BLaER1 treated with 17β-estradiol and CSF1 and Interleukin-3, amounts not matched to agents 10 nM and 100 nM (cell line): ENCODE results near the gene CCSER2.

Source experiments
- H3K27ac ChIP-seq, 11 experiments: shearing (Covaris generic); formaldehyde crosslinking; 2 replicates each; pipeline ENCODE4 v1.8.1; 2022
- H3K27me3 ChIP-seq, 11 experiments: shearing (Covaris generic); formaldehyde crosslinking; 2 replicates each; pipeline ENCODE4 v1.8.1; 2022
- H3K36me3 ChIP-seq, 11 experiments: shearing (Covaris generic); formaldehyde crosslinking; 2 replicates each; pipeline ENCODE4 v1.8.1; 2022
- H3K4me1 ChIP-seq, 10 experiments: shearing (Covaris generic); formaldehyde crosslinking; 2 replicates each; pipeline ENCODE4 v1.8.1; 2022
- H3K4me2 ChIP-seq, 11 experiments: shearing (Covaris generic); formaldehyde crosslinking; 2 replicates each; pipeline ENCODE4 v1.8.1; 2022
- H3K4me3 ChIP-seq, 10 experiments: shearing (Covaris generic); formaldehyde crosslinking; 2 replicates each; pipeline ENCODE4 v1.8.1; 2022
- H3K9ac ChIP-seq, 11 experiments: shearing (Covaris generic); formaldehyde crosslinking; 2 replicates each; pipeline ENCODE4 v1.8.1; 2022
- H3K9me3 ChIP-seq, 11 experiments: shearing (Covaris generic); formaldehyde crosslinking; replicated peaks in 1 of 11; 2 replicates each; pipeline ENCODE4 v1.8.1; 2022
- H4K20me1 ChIP-seq, 11 experiments: shearing (Covaris generic); formaldehyde crosslinking; 2 replicates each; pipeline ENCODE4 v1.8.1; 2022
- Cebpa-rat ChIP-seq, 11 experiments: shearing (Covaris generic); IDR thresholded peaks; 2 replicates each; pipeline ENCODE4 v1.8.1; 2022

The CCSER2 gene

DNA sequence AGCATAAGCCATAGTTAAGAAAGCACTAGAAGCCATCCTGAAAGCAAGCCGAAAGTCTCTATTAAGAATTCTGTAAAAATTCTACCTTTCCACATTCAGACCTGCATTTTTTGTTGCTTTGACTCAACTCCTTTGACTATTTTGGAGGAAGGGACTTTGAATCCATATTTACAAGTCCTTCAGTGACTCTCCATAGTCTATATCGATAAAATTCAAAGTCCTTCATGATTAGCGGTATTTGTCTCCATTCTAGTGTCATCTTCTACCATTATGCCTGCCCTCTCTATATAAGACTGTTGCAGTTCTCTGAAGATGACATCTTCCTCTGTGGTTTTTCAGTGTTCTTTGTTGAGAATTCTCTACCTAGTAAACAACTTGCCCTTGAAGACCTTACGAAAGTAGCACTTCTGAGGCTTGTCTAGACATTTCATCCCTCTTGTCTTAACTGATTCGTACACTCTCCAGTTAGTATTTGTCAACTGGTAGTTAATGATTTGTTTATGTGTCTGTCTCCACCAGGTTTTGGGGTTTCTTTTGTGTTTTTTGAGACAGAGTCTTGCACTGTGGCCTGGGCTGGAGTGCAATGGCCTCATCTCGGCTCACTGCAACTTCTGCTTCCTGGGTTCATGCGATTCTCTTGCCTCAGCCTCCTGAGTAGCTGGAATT is 1.7 kb downstream of the CCSER2 start:
- H3K4me2 ChIP-seq, result peak overlapping the region; percentile 68 to 90 (median 77)
- H3K27me3 ChIP-seq, result no peaks in the 10 kb centered on the region
- H3K9ac ChIP-seq, result peak overlapping the region in 9 of 11 experiments; percentile 86 to 96 (median 94); a peak in 12 of 22 replicates
- peak overlapping the region in 2 of 11 experiments; percentile 3 to 91; a peak in 1 of 22 replicates for H3K27ac ChIP-seq
- H3K9me3 ChIP-seq, result no peaks in the 10 kb centered on the region
- peaks cover 21 to 42% (median 32%) of the 10 kb centered on the region in 10 experiments for H3K4me1 ChIP-seq
- no peaks in the 10 kb centered on the region for H3K36me3 ChIP-seq
- peaks cover 9 to 55% (median 39%) of the 10 kb centered on the region in 11 experiments; a peak in 17 of 22 replicates for H4K20me1 ChIP-seq
- no peak for TF ChIP-seq Cebpa-rat (IDR thresholded peaks at IDR 0.05)
- peak overlapping the region; percentile 85 to 97 (median 93); a peak in 15 of 20 replicates for H3K4me3 ChIP-seq

- Histone ChIP-seq H3K9me3 (no peaks in the 10 kb centered on the region), H3K9ac (peak overlapping the region in 1 of 11 experiments; percentile 26; a peak in 1 of 22 replicates), H3K4me2 (peak overlapping the region in 8 of 11 experiments; percentile 0 to 90 (median 78); a peak in 10 of 22 replicates), H3K4me1 (peaks cover 21 to 42% (median 32%) of the 10 kb centered on the region in 10 experiments), H3K27me3 (no peaks in the 10 kb centered on the region), H3K36me3 (no peaks in the 10 kb centered on the region), H3K4me3 (no peak overlapping the region), H3K27ac (no peak overlapping the region), H4K20me1 (peaks cover 16 to 65% (median 49%) of the 10 kb centered on the region in 11 experiments; a peak in 17 of 22 replicates)
- TF ChIP-seq Cebpa-rat (IDR thresholded peaks at IDR 0.05), result no peak
Observed at GRCh38 chr10:84331091-84331490, 2.7 kb downstream of the CCSER2 start.

DNA sequence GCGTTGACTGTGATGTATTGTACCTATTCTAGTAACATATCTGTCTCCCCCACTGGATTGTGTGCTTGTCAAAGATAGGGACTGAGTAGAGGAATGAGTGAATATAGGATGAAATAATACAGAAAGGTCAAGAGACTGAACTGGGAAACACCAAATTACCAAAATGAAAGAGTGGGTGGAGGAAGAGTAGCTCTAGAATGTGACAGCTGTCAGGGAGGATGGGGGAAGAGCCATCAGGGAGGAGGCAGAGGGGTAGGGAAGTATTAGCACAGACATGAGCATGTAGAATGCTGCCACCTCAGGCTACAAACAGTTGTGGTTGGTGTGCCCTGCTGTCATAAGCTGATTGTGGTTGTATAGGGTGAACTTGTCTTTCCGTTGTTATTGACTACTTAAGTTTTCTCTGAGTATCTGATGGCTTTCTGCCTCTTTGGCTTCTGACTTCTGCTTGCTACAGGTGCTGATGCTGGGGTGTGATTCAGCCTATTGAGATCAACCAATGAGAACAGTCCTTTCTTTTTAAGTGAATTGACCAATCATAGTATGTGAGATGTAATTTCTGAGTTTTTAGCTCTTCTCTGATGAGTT is 5.6 kb downstream of the CCSER2 start:
- H4K20me1 ChIP-seq, result peaks cover 35 to 93% (median 72%) of the 10 kb centered on the region in 11 experiments; a peak in 19 of 22 replicates
- H3K27ac ChIP-seq, result no peak overlapping the region; a peak in 1 of 22 replicates
- H3K9me3 ChIP-seq, result no peaks in the 10 kb centered on the region
- no peaks in the 10 kb centered on the region for H3K36me3 ChIP-seq
- no peak overlapping the region for H3K4me3 ChIP-seq
- H3K27me3 ChIP-seq, result no peaks in the 10 kb centered on the region
- TF ChIP-seq Cebpa-rat (IDR thresholded peaks at IDR 0.05), result no peak
- peaks cover 21 to 38% (median 29%) of the 10 kb centered on the region in 10 experiments for H3K4me1 ChIP-seq
- H3K9ac ChIP-seq, result no peak overlapping the region
- peak overlapping the region in 6 of 11 experiments; percentile 14 to 54 (median 22); a peak in 11 of 22 replicates for H3K4me2 ChIP-seq

DNA sequence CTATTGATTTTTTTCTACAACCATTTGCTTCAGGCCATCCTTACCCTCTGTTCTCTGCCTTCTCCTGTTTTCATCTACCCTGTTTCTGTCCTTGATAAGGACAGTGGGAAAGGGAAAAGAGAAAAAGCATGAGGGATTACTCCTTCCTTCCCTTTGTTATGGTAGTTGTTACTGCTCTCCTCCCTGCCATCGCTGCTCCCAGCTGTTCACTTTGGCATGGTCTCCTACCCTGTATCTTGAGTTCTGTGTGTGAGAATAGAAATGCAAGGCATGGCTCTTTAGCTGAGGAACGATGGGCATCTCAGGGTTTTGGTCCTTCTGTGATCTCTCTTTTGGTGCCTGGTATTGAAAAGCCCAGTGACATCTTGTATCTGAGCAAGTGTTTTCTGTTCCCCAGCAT is 6.4 kb downstream of the CCSER2 start:
- H3K9me3 ChIP-seq, result no peaks in the 10 kb centered on the region
- TF ChIP-seq Cebpa-rat (IDR thresholded peaks at IDR 0.05), result no peak
- H4K20me1 ChIP-seq, result peaks cover 35 to 97% (median 66%) of the 10 kb centered on the region in 11 experiments; a peak in 19 of 22 replicates
- H3K27me3 ChIP-seq, result no peaks in the 10 kb centered on the region
- no peak overlapping the region for H3K9ac ChIP-seq
- no peak overlapping the region for H3K4me2 ChIP-seq
- H3K36me3 ChIP-seq, result 0 out of 22 replicates have a peak, but pooled peaks cover 0 to under 1% (median 0%) of the 10 kb centered on the region in 11 experiments
- no peak overlapping the region for H3K27ac ChIP-seq
- H3K4me1 ChIP-seq, result peaks cover 16 to 33% (median 23%) of the 10 kb centered on the region in 10 experiments
- no peak overlapping the region for H3K4me3 ChIP-seq

GRCh38 chr10:84335516-84335915 is 7.1 kb downstream of the CCSER2 start:
- Histone ChIP-seq H3K4me3 (no peak overlapping the region), H4K20me1 (peaks cover 35 to 97% (median 62%) of the 10 kb centered on the region in 11 experiments; a peak in 19 of 22 replicates), H3K9me3 (no peaks in the 10 kb centered on the region), H3K9ac (no peak overlapping the region), H3K27me3 (no peaks in the 10 kb centered on the region), H3K4me1 (peaks cover 9 to 26% (median 16%) of the 10 kb centered on the region in 10 experiments), H3K27ac (no peak overlapping the region), H3K4me2 (no peak overlapping the region), H3K36me3 (0 out of 22 replicates have a peak, but pooled peaks cover 0 to 3% (median 0%) of the 10 kb centered on the region in 11 experiments)
- TF ChIP-seq Cebpa-rat (IDR thresholded peaks at IDR 0.05), result no peak

DNA sequence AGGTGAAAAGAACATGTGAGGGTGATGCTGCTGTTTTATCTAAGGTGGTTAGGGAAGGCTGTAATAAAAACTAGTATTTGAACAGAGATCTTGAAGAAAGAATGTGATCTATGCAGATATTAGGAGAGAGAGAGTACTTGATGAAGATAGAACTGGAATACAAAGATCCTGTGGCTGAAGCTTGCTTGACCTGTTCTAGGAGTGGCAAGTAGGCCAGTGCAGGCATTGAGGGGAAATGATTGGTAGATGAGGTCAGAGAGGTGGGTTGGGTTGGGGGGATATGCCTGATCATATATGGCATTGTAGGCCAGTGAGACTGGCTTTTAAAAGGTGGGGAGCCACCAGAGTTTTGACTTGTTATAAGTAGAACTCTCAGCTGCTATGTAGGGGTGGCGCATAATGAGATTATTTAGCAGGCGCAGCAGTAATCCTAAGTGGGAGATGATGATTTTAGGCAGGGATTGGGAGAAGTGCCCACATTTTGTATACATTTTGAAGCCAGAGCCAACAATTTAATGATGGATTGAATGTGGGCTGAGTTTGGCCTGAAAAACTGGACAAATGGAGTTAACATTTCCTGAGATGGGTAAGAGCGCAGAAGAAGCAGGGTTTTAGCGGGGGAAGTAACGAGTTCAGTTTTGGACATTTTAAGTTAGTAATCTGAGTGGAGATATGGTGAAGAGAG is 8.2 kb downstream of the CCSER2 start:
- Histone ChIP-seq H3K9ac (no peak overlapping the region), H3K27ac (no peak overlapping the region)

GRCh38 chr10:84337199-84337598 is 8.8 kb downstream of the CCSER2 start:
- Histone ChIP-seq H3K36me3 (peaks cover 0 to 14% (median 6%) of the 10 kb centered on the region in 11 experiments; a peak in 8 of 22 replicates), H4K20me1 (peaks cover 39 to 99% (median 62%) of the 10 kb centered on the region in 11 experiments; a peak in 19 of 22 replicates), H3K4me3 (no peak overlapping the region), H3K9ac (no peak overlapping the region), H3K27me3 (no peaks in the 10 kb centered on the region), H3K9me3 (0 out of 22 replicates have a peak, but pooled peaks cover 0 to 4% (median 0%) of the 10 kb centered on the region in 11 experiments), H3K4me2 (no peak overlapping the region), H3K27ac (no peak overlapping the region), H3K4me1 (peaks cover 5 to 24% (median 12%) of the 10 kb centered on the region in 10 experiments; a peak in 14 of 20 replicates)
- TF ChIP-seq Cebpa-rat (IDR thresholded peaks at IDR 0.05), result no peak

More for the DNA sequence above, 8.2 kb downstream of the CCSER2 start:
- H3K4me1 ChIP-seq, result peaks cover 0 to 18% (median 8%) of the 10 kb centered on the region in 10 experiments; a peak in 10 of 20 replicates
- H3K4me3 ChIP-seq, result no peak overlapping the region
- H4K20me1 ChIP-seq, result peaks cover 35 to 97% (median 56%) of the 10 kb centered on the region in 11 experiments; a peak in 19 of 22 replicates
- peaks cover 0 to 9% (median 4%) of the 10 kb centered on the region in 11 experiments; a peak in 8 of 22 replicates for H3K36me3 ChIP-seq
- 0 out of 22 replicates have a peak, but pooled peaks cover 0 to 4% (median 0%) of the 10 kb centered on the region in 11 experiments for H3K9me3 ChIP-seq
- no peak for TF ChIP-seq Cebpa-rat (IDR thresholded peaks at IDR 0.05)
- no peaks in the 10 kb centered on the region for H3K27me3 ChIP-seq
- H3K4me2 ChIP-seq, result no peak overlapping the region

DNA sequence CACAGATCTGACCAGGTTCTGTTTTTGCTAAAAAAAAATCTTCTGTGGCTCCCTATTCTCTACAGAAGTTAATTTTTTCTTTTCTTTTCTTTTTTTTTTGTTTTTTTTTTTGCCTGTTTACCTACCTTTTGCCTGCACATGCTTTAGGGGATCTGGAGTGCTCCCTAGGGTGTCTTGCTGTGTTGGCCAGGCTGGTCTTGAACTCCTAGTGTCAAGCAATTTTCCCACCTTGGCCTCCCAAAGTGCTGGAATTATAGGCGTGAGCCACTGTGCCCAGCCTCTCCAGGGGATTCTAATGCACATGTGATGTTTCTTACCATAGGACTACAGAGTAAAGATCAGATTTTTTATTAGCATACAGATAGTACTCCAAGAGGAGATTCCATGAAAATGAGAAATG is 10.6 kb downstream of the CCSER2 start:
- Histone ChIP-seq H4K20me1 (peaks cover 31 to 100% (median 64%) of the 10 kb centered on the region in 11 experiments; a peak in 18 of 22 replicates), H3K27ac (no peak overlapping the region), H3K4me1 (peaks cover 8 to 20% (median 13%) of the 10 kb centered on the region in 10 experiments; a peak in 14 of 20 replicates), H3K27me3 (no peaks in the 10 kb centered on the region), H3K9me3 (0 out of 22 replicates have a peak, but pooled peaks cover 0 to 4% (median 0%) of the 10 kb centered on the region in 11 experiments), H3K4me2 (no peak overlapping the region), H3K36me3 (peaks cover 0 to 14% (median 6%) of the 10 kb centered on the region in 11 experiments; a peak in 8 of 22 replicates), H3K4me3 (no peak overlapping the region), H3K9ac (no peak overlapping the region)
- no peak for TF ChIP-seq Cebpa-rat (IDR thresholded peaks at IDR 0.05)
